ENCODE results near the gene ECI2.

- TF ChIP-seq, protein P1, sequence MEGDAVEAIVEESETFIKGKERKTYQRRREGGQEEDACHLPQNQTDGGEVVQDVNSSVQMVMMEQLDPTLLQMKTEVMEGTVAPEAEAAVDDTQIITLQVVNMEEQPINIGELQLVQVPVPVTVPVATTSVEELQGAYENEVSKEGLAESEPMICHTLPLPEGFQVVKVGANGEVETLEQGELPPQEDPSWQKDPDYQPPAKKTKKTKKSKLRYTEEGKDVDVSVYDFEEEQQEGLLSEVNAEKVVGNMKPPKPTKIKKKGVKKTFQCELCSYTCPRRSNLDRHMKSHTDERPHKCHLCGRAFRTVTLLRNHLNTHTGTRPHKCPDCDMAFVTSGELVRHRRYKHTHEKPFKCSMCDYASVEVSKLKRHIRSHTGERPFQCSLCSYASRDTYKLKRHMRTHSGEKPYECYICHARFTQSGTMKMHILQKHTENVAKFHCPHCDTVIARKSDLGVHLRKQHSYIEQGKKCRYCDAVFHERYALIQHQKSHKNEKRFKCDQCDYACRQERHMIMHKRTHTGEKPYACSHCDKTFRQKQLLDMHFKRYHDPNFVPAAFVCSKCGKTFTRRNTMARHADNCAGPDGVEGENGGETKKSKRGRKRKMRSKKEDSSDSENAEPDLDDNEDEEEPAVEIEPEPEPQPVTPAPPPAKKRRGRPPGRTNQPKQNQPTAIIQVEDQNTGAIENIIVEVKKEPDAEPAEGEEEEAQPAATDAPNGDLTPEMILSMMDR (IDR thresholded peaks at IDR 0.05; ENCODE audit: low read length) = no peak
- TF ChIP-seq EZH2 (IDR thresholded peaks at IDR 0.05; ENCODE audit: borderline replicate concordance, low read length) = no peak
Measured at GRCh38 chr6:4105980-4106536, 29.3 kb downstream of the ECI2 start.

All from OCI-LY1 (cell line).